A549 (cell line): Measurements from ENCODE around the gene PDCD4.

Experiments
- RAD21 ChIP-seq, 2 experiments: fragments of >200 bp in 1 of 2; sonication (Bioruptor Twin) in 1 of 2; formaldehyde crosslinking in 1 of 2; IDR thresholded peaks in 1 of 2; conservative IDR thresholded peaks in 1 of 2; 2 replicates in 1 of 2; 3 replicates in 1 of 2; pipeline ENCODE4 v1.6.1; 2012 to 2018; ENCODE audit warnings: inconsistent platforms in 1 of 2
- RARB ChIP-seq: fragments of 250-450 bp; sonication (Bioruptor Pico); IDR thresholded peaks from 2 replicates; pipeline ENCODE4 v1.8.0; 2021; ENCODE audit warnings: mild to moderate bottlenecking, moderate library complexity
- RCOR1 ChIP-seq: fragments of 150-350 bp; IDR thresholded peaks from 2 replicates; pipeline ENCODE4 v1.6.1; 2014; ENCODE audit warnings: antibody characterized with exemption, low read length, low read depth
- TF ChIP-seq, protein P1 (sequence below): fragments of >200 bp; sonication (Bioruptor Twin); formaldehyde crosslinking; IDR thresholded peaks from 3 replicates; pipeline ENCODE4 v1.5.1; 2016
- TF ChIP-seq, protein P2 (sequence below): fragments of 450-650 bp; IDR thresholded peaks from 2 replicates; pipeline ENCODE4 v1.6.1; 2014; ENCODE audit warnings: antibody characterized with exemption

DNA sequence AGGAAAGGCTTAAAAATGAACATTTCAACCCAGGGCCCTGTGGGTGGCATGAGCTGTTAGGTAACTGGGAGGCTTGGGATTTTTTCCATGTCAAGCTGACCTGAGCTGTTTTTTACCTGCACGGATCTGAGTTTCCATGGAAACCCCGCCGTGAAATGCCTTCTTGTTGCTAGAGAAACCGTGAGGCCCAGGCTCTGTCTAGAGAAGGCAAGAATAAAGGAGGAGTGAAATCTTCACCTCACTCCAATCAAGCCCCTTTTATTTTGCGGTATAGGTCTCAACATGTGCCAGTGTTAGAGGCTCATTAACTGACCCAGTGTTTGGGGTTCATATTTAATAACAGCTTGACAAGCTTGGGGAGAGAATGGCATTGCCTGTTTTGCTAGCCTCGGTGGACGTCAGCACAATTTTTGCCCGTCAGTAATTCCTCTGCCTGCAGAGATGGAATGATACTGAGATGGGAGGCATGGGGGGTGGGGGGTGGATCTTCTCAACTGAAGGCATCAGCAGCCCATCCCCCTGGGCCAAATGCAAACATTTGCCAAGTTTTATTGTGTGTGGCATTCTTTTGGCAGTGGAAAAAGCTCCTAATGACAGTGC, 48.9 kb upstream of the PDCD4 start:
- TF ChIP-seq, protein P1, sequence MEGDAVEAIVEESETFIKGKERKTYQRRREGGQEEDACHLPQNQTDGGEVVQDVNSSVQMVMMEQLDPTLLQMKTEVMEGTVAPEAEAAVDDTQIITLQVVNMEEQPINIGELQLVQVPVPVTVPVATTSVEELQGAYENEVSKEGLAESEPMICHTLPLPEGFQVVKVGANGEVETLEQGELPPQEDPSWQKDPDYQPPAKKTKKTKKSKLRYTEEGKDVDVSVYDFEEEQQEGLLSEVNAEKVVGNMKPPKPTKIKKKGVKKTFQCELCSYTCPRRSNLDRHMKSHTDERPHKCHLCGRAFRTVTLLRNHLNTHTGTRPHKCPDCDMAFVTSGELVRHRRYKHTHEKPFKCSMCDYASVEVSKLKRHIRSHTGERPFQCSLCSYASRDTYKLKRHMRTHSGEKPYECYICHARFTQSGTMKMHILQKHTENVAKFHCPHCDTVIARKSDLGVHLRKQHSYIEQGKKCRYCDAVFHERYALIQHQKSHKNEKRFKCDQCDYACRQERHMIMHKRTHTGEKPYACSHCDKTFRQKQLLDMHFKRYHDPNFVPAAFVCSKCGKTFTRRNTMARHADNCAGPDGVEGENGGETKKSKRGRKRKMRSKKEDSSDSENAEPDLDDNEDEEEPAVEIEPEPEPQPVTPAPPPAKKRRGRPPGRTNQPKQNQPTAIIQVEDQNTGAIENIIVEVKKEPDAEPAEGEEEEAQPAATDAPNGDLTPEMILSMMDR = no peak
- no peak for TF ChIP-seq RCOR1
- no peak for TF ChIP-seq RAD21 (conservative IDR thresholded peaks at IDR 0.05 in 1 of 2, IDR thresholded peaks at IDR 0.05 in 1 of 2)
- TF ChIP-seq, protein P2, sequence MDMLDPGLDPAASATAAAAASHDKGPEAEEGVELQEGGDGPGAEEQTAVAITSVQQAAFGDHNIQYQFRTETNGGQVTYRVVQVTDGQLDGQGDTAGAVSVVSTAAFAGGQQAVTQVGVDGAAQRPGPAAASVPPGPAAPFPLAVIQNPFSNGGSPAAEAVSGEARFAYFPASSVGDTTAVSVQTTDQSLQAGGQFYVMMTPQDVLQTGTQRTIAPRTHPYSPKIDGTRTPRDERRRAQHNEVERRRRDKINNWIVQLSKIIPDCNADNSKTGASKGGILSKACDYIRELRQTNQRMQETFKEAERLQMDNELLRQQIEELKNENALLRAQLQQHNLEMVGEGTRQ = no peak
- no peak for TF ChIP-seq RARB
